GM19238 (cell line): ENCODE data around the gene NPTX2.

ENCODE experiments used
- DNase-seq: peaks from one replicate; pipeline ENCODE4 v3.0.0; 2011; ENCODE audit warnings: low spot score; ENCODE audit not compliant: insufficient read length

Gene NPTX2

DNA sequence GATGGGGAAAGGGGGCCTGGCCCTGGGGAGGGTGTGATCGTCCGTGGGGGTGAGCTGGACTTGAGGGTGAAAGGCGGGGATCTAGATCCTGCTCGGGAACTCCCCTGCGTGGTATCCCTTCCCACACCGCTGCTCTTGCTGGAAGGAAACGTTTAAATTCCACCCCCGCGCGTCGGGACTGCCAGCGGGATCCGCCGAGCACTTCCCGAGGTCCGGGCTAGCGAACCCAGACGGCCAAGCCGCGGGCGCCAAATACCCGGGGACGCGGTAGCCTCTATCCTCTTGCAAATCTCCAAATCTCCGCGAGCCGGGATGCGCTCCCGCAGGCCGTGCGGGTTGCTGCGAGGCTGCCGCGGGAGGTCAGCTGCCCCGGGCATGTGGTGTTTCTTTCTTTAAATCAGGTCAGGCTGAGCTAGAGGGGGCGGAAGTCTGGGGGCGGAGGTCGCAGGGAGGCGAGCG, 904 bp downstream of the NPTX2 start:
- no peak for DNase-seq

DNA sequence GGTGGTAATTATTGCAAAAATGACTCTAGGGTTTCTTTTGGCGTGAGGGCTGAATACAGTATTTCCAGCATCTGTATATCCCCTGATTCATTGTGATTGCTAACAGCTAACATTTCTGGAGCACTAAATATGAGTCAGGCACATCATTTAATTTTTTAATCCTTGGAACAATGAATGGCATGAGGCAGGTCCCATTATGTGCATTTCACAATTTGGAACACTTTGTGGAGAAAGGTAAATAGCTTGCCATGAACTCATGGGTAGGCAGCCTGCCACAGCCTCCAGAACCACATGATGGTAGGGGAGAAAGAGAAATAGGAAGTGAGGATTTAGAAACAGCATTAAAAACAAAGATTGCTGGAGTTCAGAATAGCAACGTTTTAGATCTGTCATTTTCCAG, 1.7 kb downstream of the NPTX2 start:
- DNase-seq = no peak

DNA sequence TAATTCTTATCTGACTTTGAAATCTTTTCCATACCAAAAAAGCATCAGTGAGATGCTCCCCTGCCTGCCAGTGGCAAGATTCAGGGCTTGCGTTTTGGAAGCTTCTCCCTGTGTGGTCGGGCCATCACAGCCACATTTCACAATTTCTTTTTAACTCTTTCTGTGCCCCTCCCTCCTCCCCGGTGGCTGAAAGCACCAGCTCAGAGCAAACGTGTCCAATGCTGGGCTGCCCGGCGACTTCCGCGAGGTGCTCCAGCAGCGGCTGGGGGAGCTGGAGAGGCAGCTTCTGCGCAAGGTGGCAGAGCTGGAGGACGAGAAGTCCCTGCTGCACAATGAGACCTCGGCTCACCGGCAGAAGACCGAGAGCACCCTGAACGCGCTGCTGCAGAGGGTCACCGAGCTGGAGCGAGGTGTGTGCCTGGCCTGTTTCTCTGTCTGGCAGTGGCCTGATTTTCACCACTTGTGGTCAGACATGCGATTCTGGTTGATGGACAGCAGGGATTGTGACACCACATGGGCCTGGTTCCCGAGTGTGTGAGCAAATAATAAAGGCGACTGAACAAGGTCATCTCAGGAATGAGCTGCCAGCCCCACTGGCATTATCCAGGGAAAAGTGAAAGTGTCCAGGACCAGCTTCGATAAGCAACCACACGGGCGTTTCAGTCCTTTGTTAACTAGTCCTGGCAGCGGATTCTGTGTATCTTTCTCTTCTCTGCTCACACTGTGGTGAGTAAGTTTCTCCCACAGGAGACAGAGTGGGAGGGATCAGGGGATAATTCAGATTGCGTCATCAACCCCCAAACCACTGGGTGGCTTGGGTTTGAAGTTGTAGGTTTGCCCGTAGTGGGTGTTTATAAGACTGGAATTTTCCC, 2.6 kb downstream of the NPTX2 start:
- DNase-seq = no peak

DNA sequence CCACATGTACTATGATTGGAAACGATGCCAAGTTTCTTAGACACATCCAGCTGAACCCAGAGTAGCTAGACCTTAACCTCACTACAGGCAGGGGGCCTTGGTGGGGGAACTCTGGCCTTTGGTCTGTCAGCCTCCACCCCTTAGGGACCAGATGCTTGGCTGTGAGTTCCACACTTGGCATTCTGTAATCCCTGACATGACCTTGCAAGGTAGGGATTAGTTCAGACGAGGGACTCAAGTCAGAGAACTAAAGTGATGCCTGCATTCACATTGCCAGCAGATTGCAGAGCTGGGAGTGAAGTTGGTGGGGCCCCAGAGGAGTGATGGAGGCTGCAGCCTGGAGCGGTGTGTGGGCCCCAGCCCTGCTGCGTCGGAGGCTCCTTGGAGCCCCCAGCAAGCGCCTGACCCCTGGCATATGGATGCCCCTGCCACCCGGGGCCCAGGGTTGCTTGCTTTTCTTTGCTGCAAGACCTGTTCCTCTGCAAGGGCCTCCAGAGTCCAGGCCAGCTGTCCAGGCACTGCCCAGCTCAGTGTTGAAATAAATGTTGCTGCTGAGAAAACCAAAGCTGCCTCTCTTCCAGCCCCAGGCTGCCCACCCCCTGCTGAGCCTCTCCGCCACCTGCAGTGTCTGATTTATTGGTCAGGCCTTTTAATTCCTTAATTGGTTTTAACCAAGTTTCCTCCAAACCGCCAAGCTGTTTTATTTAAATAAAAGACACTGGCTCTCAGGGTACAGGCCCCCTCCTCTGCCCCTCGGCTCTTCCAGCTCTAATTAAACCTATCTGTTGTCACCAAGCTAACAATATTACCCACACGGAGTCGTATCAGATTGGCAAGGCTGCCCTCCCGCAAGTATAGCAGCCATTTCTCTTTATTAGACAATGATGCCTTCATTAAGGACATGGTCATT, 4.7 kb downstream of the NPTX2 start:
- no peak for DNase-seq

DNA sequence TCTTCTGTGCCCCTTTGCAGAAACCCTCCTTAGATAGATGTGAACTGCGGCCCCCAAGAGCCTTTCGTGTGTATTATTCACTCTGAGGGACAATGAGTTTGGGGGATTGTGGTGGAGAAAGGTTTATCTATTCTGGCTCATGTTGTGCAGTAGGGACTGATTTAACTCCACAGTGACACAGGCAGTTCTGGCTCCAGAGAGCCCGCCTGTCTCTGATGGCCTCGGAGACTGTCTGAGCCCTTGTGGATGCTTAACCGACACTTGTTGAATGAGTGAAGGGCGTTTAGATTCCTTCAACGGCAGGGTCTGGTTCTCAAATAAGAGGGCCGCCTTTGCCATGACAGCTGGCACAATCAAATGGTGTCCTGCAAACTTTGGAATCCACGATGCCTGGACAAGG, 5.8 kb downstream of the NPTX2 start:
- no peak for DNase-seq

DNA sequence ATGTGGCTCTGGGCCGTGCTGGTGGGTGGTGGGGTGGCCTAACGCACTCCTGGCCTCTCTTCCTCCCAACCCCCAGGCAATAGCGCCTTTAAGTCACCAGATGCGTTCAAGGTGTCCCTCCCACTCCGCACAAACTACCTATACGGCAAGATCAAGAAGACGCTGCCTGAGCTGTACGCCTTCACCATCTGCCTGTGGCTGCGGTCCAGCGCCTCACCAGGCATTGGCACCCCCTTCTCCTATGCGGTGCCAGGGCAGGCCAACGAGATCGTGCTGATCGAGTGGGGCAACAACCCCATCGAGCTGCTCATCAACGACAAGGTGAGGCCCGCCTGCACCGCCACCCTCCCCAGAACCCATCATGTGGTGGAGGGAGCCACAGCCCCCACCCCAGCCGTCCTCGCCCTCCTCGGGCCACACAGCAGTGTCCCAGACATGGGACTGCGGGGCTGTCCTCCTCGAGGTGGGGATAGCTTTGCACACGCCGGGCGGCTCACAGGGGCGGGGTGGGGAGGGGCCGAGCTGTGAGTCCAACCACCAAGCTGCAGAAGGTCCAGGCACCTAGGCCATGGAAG, 7.8 kb downstream of the NPTX2 start:
- DNase-seq = no peak

DNA sequence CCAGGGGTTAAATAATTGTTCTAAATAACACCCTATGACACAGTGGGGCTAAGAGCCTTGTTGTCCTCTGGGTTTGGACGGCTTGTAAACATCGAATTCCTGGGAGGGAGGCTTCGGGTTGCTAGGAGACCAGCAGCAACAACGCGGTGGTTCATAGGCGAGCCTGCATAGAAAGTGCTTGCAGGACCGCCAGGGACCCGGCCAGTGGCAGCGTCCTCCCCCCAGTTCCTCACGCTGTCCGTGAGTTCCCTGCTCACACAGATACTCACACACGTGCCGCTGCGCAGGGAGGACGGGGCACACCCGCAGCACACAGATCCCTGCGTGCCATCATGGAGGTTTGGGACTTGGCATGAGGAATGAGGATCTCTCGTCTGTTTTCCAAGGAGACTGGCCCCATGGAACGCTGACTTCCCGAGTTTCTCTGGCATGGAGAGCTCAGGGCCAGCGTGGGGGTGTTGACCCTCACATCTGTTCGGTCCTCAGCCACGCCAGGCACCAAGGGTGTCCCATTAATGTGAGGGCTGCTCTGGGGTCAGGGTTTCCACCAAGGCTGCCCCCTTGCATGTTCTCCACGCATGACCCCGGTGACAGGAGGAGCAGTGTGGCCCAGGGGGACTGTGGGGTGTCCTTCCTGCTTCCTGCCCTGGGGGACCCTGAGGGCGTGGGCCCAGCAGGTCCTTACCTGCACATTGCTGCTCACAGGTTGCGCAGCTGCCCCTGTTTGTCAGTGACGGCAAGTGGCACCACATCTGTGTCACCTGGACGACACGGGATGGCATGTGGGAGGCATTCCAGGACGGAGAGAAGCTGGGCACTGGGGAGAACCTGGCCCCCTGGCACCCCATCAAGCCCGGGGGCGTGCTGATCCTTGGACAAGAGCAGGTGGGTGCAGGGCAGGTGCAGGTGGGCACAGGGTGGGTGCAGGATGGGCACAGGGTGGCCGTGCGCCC, 9.7 kb downstream of the NPTX2 start:
- no peak for DNase-seq

DNA sequence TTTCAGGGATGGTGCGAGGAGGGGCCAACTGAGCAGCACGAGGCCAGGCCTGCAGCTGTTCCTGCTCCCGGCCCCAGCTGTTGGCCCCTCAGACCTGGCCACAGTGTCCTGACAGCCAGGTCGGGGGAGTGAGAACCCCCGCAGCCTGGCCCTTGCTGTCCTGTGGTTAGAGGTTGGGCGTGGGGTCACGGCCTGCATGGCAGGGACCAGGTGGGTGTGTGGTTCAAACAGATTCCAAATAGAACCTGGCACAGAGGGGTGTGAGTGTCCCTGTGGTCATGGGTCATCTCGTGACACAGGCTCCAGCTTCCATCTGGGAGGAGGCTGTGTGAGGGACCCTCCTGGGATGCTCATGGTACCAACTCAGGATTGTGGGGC, 10.3 kb downstream of the NPTX2 start:
- DNase-seq = no peak

DNA sequence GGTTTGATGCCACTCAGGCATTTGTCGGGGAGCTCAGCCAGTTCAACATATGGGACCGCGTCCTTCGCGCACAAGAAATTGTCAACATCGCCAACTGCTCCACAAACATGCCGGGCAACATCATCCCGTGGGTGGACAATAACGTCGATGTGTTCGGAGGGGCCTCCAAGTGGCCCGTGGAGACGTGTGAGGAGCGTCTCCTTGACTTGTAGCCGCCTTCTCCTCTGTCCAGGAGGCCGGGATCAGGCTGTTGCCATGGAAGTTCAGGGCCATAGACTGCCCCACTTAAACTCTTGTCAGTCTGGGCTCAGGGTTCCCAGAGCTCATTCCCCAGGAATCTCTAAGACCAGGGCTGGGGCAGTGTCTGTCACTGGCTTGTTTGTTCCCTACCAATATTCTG, 11.3 kb downstream of the NPTX2 start:
- no peak for DNase-seq

DNA sequence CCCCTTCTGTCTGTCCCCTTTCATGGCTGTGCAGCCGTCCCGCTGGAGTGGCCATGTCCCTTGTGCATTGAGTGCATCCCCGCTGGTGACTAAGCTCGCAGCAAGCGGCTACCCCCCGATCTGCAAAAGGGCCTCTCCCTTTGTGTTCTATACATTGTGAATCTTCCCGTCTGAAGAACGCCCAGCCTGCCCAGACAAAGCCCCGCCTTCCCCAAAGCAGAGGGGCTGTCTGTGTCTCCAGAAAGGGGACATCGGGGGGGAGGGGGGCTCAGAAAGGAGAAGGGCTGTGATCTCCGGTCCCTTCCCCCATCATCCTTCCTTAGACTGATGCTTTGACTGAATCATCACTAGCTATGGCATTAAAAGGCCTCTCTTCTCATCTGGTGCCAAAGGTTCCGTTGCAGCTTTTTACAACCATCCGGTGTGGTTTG, 11.9 kb downstream of the NPTX2 start:
- DNase-seq = no peak

DNA sequence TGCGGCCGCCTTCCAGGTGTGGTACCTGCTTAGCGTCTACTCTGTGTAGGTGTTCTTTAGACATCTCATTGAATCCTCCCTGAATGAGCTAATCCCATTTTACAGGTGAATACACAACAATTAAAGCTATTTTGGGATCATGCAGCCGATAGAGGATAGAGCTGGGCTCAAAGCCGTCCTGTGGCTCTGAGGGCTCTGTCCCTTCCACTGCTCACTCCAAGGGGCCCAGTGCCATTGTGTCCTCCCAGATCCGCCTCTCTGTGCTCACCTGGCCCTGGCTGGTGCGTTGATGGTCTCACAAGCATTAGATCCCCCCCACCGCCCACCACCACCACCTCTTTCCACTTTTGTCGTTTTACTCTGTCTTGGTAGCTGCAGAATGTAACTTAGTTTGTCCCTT, 13.1 kb downstream of the NPTX2 start:
- DNase-seq = no peak

DNA sequence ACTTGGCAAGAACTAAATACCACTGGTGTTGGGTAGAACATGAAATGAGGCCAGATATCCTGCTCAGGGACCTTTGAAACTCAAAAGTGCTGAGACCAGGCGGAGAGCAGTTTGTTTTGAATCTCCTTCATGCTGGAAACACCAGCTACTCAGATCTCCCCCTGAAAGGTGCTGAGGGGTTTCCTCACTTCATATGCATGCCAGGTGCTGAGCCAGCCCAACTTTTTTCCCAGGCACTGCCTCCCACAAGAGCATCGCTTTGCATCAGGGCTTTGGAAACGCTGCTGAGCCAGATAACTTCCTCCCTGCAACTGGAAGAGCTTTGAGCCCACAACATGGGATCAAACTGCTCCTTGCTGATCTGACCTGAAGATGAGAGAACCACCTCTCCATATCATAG, 13.7 kb downstream of the NPTX2 start:
- DNase-seq = no peak

DNA sequence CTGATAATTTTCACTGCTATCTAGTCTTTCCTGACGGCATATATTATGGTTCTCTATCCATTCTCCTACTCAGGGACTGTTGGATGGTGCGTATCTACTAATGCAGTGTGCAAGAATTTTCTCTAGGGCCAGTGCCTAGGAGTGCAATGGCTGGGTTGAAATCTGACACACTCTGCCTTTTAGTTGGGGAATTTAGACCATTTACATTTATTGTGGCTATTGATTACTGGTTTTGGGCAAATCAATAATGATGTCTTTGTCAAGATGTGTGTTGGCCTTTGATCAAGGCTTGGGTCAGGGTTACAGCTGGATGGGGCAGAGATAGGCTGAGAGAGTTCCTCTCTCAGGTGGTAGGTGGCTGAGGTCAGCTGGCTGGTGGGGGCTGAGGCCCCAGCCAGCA, 21.8 kb downstream of the NPTX2 start:
- DNase-seq = no peak

DNA sequence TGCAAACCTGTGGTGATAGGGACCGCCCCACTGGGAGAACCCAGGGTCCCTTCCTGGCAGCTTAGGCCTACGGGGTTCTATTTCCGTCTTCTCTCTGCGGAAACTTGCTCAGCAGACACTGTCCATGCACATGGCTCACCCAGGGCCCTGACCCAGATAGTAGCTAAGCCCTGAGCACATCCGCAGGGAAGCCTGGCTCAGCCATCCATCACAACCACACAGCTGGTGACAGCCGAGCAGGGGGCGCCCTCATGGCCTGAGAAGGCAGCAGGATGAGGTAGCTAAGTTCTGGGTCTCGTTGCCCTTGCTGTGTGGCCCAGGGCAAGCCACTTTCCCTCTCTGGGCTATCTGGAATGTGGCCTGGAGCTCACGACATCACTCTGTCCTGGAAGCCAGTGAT, 23.3 kb downstream of the NPTX2 start:
- no peak for DNase-seq

DNA sequence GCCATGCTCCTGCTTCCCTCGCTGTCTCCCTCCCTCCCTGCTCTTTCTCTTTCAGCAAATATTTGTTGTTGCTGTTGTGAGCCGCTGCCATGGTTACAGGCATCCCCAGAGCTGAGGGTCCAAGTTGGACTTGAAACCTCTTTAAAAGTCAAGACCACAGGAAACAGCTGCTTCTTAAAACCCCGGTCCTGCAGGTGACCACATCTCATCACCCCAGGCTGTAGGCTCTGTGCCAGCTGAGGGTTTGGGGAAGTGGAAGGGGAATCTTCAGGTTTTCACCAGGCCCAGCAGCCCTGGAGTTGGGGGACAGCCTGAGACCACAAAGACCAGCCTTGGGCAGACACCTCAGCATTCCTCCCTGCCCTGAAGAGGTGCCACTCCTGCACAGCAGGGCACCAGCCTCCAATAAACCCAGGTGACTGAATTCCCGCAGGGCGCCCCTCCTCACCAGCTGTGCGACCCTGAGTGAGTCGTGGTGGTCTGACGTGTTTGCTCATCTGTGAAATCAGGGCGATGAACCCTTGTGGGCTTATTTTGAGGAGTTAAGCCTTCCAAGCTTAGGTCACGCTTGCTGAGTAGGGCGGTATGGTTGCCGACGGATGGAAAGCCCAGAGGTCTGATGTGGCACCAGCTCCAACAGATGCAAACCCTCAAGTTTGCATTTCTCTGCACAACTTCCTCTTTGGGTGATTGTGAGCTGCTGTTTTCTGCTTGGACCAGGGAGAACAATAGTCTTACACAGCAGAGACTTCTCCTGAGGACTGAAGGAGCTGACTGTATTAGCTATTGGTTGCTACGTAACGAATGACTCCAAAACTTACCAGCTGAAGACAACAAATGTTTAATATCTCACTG, 24.8 kb downstream of the NPTX2 start:
- DNase-seq = peak; percentile 50

DNA sequence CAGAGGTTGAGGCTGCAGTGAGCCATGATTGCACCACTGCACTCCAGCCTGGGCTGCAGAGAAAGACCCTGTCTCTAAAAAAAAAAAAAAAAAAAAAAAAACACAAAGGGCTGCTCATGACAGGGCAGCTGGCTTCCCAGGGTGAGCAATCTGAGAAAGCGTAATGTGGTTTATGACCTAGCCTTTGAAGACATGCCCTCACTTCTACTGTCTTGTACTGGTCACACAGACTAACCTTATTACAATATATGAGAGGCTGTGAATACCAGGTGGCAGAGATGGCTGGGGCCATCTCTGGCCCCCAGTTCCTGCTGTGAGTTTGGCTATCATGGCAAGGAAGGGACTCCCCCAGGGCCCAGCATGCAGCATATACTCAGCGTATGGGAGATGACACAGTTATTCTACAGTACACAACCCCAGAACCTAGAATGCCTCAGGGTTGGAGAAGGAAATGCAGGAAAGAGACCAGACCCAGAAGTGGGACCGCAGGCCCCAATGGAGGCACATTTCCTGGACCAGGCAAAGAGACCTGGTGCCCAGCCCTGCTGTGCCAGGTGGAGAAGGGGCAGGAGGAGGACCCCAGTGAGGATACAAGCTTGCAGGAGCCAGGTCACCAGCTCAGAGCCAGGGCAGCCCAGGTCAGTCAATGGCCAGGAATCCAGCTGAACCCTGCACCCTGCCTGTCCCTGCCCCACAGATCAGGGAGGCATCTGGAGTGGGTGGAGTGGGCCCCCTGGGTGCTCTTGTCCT, 26.3 kb downstream of the NPTX2 start:
- no peak for DNase-seq

DNA sequence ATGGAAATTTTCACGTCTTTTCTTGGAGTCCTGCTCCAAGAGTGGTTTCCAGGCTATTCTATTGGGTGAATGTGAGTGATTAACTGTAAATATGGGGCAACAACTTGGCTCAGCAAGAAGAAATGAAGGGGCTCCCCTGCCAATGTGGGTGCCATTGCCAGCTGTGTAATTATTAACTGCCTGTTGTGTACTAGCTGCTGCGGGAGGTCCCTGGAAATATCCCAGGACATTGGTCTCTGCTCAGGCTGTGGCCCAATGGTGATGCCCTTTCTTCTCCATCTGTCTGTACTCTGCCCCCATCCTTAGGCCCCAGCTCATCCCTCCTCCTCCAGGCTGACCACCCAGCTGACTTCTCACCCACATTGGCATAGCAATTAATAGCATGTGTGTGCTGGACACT, 29.4 kb downstream of the NPTX2 start:
- no peak for DNase-seq

DNA sequence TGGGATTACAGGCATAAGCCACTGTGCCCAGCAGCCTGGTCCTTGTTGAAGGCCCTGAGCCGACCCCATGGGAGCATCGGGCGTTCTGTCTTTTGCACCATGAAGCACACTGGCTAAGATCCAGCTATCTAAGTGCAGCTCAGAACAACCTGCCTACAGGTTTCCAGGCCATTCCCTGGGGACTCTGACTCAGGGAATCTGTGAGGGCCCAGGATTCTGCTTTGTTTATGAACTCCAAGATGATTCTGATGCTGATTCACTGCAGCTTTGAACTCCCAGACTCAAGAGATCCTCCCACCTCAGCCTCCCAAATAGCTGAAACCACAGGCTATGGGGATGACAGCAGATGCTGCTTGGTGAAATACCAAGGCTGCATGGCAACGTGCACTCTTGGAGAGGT, 30.2 kb downstream of the NPTX2 start:
- no peak for DNase-seq

DNA sequence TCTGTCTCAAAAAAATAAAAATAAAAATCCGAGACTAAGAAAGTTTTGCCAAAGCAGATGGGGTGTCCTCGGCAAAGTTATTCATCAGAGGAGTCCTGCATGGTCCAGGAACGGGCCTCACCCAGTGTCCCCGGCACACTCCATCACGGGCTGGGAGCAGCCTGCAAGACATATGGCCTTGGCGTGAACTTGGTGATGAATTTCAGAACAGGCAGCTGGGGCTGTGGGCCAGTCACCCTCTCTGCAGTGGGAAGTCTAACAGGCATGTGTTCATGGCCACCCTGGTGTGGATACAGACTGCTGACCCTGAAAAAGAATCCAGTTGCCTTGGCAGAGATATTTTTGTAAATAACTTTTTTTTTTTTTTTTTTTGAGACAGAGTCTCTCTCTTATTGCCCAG, 34.7 kb downstream of the NPTX2 start:
- no peak for DNase-seq
